Measurements from ENCODE around the gene KCNIP4.
"Not testable (repeated sequence)": the region's sequence is repeated elsewhere in the genome, so short reads cannot be mapped to it uniquely, and the experiment has no call there.

KCNIP4 gene

DNA sequence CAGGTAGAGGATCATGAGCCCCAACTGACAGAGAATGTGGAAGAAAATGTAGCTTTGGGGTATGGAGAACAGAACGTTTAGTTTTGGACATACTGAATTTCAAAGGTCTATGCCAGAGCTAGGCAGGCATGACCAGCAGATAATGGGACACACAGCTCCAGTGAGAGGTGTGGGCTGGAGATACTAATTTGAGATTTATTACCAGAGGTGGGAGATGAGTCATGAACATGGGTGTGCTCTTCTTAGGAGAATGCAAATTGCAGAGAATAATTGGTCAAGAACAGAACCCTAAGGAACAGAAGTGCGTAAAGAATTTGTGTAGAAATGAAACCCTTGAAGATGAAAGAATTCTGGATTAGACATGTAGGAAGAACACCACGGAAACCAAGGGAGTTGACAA lies 1123.1 kb downstream of the KCNIP4 start:
- no peak overlapping the region for H3K4me3 ChIP-seq (replicated peaks; ENCODE audit: low read depth, low read length)
- no peak for TF ChIP-seq CTCF (IDR thresholded peaks at IDR 0.05; ENCODE audit: low read depth, low read length, missing control alignments)
- DNase-seq (ENCODE audit: extremely low read depth, low read depth): no peak

DNA sequence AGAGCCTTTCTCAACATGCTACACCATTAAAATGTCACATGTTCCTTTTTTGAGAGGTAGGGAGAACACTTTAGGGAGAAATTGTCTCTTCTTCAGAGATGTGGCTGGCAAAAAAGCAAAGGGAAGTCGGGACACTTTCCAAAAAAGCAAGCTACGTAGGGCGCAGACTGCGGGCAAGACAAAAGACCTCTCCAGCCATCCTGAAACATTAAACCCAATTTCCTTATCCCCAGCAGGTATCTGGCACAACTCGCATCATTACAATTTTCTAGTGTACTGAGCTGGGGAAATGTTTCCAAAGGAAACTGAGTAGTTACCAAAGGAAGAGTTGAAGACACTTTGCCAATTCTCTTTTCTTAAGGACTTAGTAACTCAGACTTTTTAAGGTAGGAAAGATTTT lies 1132.3 kb downstream of the KCNIP4 start:
- no peak for TF ChIP-seq CTCF (IDR thresholded peaks at IDR 0.05; ENCODE audit: low read depth, low read length, missing control alignments)
- H3K4me3 ChIP-seq (replicated peaks; ENCODE audit: low read depth, low read length): no peak overlapping the region
- no peak for DNase-seq (ENCODE audit: extremely low read depth, low read depth)

DNA sequence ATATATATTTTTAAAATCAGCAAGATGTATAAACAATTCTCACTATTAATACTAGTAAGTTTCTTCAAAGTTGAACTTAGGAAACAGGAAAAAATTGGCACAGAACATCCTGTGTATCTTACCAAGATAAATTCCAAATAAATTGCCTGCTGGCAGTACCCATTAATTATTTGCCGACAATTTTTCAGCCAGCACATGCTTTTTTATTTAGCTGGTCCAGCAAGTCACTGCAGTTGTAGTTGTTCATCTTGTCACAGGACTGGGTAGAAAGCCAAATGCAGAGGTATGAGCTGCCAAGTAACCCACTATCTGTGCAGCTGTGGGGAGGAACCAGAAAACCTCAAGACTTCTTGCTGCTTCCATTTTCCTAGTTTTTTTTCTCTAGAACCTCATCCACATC lies 1134.9 kb downstream of the KCNIP4 start:
- TF ChIP-seq CTCF (IDR thresholded peaks at IDR 0.05; ENCODE audit: low read depth, low read length, missing control alignments): no peak
- H3K4me3 ChIP-seq (replicated peaks; ENCODE audit: low read depth, low read length): no peak overlapping the region
- DNase-seq (ENCODE audit: extremely low read depth, low read depth): no peak

GRCh38 chr4:20809812-20810211 lies 1138.8 kb downstream of the KCNIP4 start:
- DNase-seq (ENCODE audit: extremely low read depth, low read depth): no peak
- no peak overlapping the region for H3K4me3 ChIP-seq (replicated peaks; ENCODE audit: low read depth, low read length)
- no peak for TF ChIP-seq CTCF (IDR thresholded peaks at IDR 0.05; ENCODE audit: low read depth, low read length, missing control alignments)

DNA sequence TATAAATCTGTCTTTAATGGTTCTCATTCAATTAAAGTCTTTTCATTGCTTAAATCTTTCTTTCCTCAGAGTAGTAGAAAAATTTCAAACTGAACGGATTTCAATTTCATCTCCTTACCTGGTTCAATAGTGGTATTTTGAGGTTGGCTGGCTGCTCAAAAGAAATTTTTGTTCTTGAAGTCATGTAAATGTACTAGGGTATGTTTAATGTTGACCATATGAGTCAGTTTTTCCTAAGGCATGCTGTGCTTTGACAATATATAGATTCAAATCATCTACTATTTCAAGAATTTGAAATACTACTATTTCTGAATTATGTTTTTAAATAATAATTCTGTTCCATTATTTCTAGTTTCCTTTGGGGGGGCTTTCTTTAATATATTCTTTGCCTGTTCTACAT lies 1142.9 kb downstream of the KCNIP4 start:
- no peak overlapping the region for H3K4me3 ChIP-seq (replicated peaks; ENCODE audit: low read depth, low read length)
- no peak for TF ChIP-seq CTCF (IDR thresholded peaks at IDR 0.05; ENCODE audit: low read depth, low read length, missing control alignments)
- DNase-seq (ENCODE audit: extremely low read depth, low read depth): no peak

GRCh38 chr4:20787940-20788665 lies 1160.5 kb downstream of the KCNIP4 start:
- TF ChIP-seq CTCF (IDR thresholded peaks at IDR 0.05; ENCODE audit: low read depth, low read length, missing control alignments): no peak
- H3K4me3 ChIP-seq (replicated peaks; ENCODE audit: low read depth, low read length): no peak overlapping the region
- DNase-seq (ENCODE audit: extremely low read depth, low read depth): no peak

- not testable (repeated sequence) for DNase-seq (ENCODE audit: extremely low read depth, low read depth); H3K4me3 ChIP-seq (replicated peaks; ENCODE audit: low read depth, low read length)
These were observed 1165.4 kb downstream of the KCNIP4 start for GRCh38 chr4:20783134-20783533.
